H1 (cell line): Measurements from ENCODE around the gene PDSS1. TPM values are rescaled to one million over a fixed set of nuclear protein-coding genes. Genes with fewer than 3 reads are reported as not detected.

ENCODE experiments used
- CTCF ChIA-PET: fragments of 300-600 bp; sonication (Branson Sonifier 250); formaldehyde crosslinking; loops from one replicate; lab custom pipeline; 2021; ENCODE audit not compliant: partially characterized antibody; lab: Charles Lee
- POLR2A ChIA-PET: fragments of 300-600 bp; sonication (Branson Sonifier 250); formaldehyde crosslinking; loops from one replicate; lab custom pipeline; 2021; ENCODE audit warnings: inconsistent platforms; ENCODE audit not compliant: partially characterized antibody; lab: Charles Lee
- DNase-seq, 2 experiments: peaks; one replicate each; pipeline versions ENCODE4 v3.0.0 to v3.0.0-alpha.2; 2010 to 2022; ENCODE audit warnings: low spot score in 2 of 2, low read depth in 1 of 2, mixed read lengths in 1 of 2
- FAIRE-seq: peaks from 2 replicates; lab custom pipeline; 2011; peaks lifted over from hg19 to GRCh38; lab: Jason Lieb, UNC
- H2AFZ ChIP-seq: 2 replicates; pipeline ENCODE4 v1.8.1; 2012; ENCODE audit warnings: low read length, inconsistent platforms
- H2AK5ac ChIP-seq: 2 replicates; pipeline ENCODE4 v1.6.1; 2013; ENCODE audit warnings: low read depth, low read length
- H2BK120ac ChIP-seq: replicated peaks from 2 replicates; pipeline ENCODE3; 2013; ENCODE audit warnings: low read depth, low read length, inconsistent platforms
- H2BK12ac ChIP-seq: 2 replicates; pipeline ENCODE4 v1.6.1; 2013; ENCODE audit warnings: low read depth, low read length
- H2BK15ac ChIP-seq: 2 replicates; pipeline ENCODE4 v1.6.1; 2013; ENCODE audit warnings: low read length
- H2BK20ac ChIP-seq: 2 replicates; pipeline ENCODE4 v1.6.1; 2013; ENCODE audit warnings: low read length
- H2BK5ac ChIP-seq: 2 replicates; pipeline ENCODE4 v1.6.1; 2013; ENCODE audit warnings: low read depth, low read length
- H3K14ac ChIP-seq: 2 replicates; pipeline ENCODE4 v1.6.1; 2013; ENCODE audit warnings: inconsistent platforms; ENCODE audit not compliant: insufficient read length
- H3K18ac ChIP-seq: 2 replicates; pipeline ENCODE4 v1.6.1; 2013; ENCODE audit warnings: low read length; ENCODE audit errors: extremely low read depth
- H3K23ac ChIP-seq: 2 replicates; pipeline ENCODE4 v1.6.1; 2013; ENCODE audit warnings: inconsistent platforms; ENCODE audit not compliant: insufficient read length
- H3K23me2 ChIP-seq: 2 replicates; pipeline ENCODE4 v1.6.1; 2013; ENCODE audit warnings: low read depth, low read length
- H3K27ac ChIP-seq: 2 replicates; pipeline ENCODE4 v1.6.1; 2011; ENCODE audit warnings: low read depth, low read length, inconsistent platforms
- H3K27me3 ChIP-seq, 4 experiments: replicated peaks in 1 of 4; 1 replicate in 1 of 4; 2 replicates in 3 of 4; pipeline versions ENCODE4 v1.6.1 to v1.8.1; 2011 to 2013; ENCODE audit warnings: low read length in 3 of 4, mild to moderate bottlenecking in 3 of 4, inconsistent platforms in 2 of 4, mixed read lengths in 2 of 4, moderate library complexity in 1 of 4; ENCODE audit not compliant: control insufficient read depth in 3 of 4, insufficient read depth in 3 of 4; ENCODE audit errors: extremely low read depth in 1 of 4
- H3K36me3 ChIP-seq, 4 experiments: 2 replicates each; pipeline versions ENCODE4 v1.6.1 to v1.8.1; 2011 to 2013; ENCODE audit warnings: mild to moderate bottlenecking in 4 of 4, low read length in 3 of 4, moderate library complexity in 2 of 4, control low read depth in 1 of 4, inconsistent platforms in 1 of 4; ENCODE audit not compliant: insufficient read depth in 4 of 4, control insufficient read depth in 2 of 4
- H3K4ac ChIP-seq: replicated peaks from 2 replicates; pipeline ENCODE3; 2013; ENCODE audit warnings: low read length, low read depth, mixed read lengths, inconsistent platforms; ENCODE audit not compliant: insufficient read length
- H3K4me1 ChIP-seq, 4 experiments: replicated peaks in 1 of 4; 1 replicate in 1 of 4; 2 replicates in 3 of 4; pipeline versions ENCODE4 v1.6.1 to v1.8.1; 2011 to 2013; ENCODE audit warnings: low read length in 3 of 4, inconsistent platforms in 2 of 4, mixed read lengths in 1 of 4; ENCODE audit not compliant: insufficient read depth in 4 of 4, control insufficient read depth in 3 of 4
- H3K4me2 ChIP-seq, 2 experiments: 2 replicates each; pipeline versions ENCODE4 v1.6.1 to v1.8.1; 2011 to 2013; ENCODE audit warnings: low read depth in 2 of 2, low read length in 2 of 2, control low read depth in 1 of 2, inconsistent platforms in 1 of 2, mild to moderate bottlenecking in 1 of 2; ENCODE audit not compliant: insufficient read depth in 1 of 2
- H3K4me3 ChIP-seq, 4 experiments: fragments of 200-600, 300-600 bp in 1 of 4; sonication (generic), shearing (Covaris generic), sonication (Bioruptor Twin) in 1 of 4; 2 replicates each; pipeline versions ENCODE4 v1.5.1 to v1.8.1; 2011 to 2016; ENCODE audit warnings: low read length in 4 of 4, low read depth in 3 of 4, control low read depth in 2 of 4, inconsistent platforms in 2 of 4, mild to moderate bottlenecking in 2 of 4, mixed read lengths in 1 of 4, moderate library complexity in 1 of 4; ENCODE audit not compliant: insufficient read depth in 2 of 4; ENCODE audit errors: extremely low read depth in 1 of 4
- H3K56ac ChIP-seq: replicated peaks from 2 replicates; pipeline ENCODE3; 2013; ENCODE audit warnings: low read depth, mild to moderate bottlenecking, mixed read lengths, low read length, inconsistent platforms; ENCODE audit not compliant: insufficient read length
- H3K79me1 ChIP-seq: 2 replicates; pipeline ENCODE4 v1.6.1; 2013; ENCODE audit warnings: low read depth, low read length, control low read depth
- H3K79me2 ChIP-seq, 2 experiments: 2 replicates each; pipeline versions ENCODE4 v1.6.1 to v1.8.1; 2012 to 2013; ENCODE audit warnings: low read length in 2 of 2, mild to moderate bottlenecking in 2 of 2, inconsistent platforms in 1 of 2; ENCODE audit not compliant: insufficient read depth in 2 of 2, control insufficient read depth in 1 of 2
- H3K9ac ChIP-seq, 4 experiments: replicated peaks in 1 of 4; 1 replicate in 1 of 4; 2 replicates in 3 of 4; pipeline versions ENCODE4 v1.6.1 to v1.8.1; 2011 to 2013; ENCODE audit warnings: low read depth in 3 of 4, low read length in 3 of 4, control low read depth in 2 of 4, mild to moderate bottlenecking in 2 of 4, moderate library complexity in 2 of 4, inconsistent platforms in 1 of 4; ENCODE audit errors: extremely low read depth in 1 of 4
- H3K9me3 ChIP-seq, 2 experiments: 2 replicates each; pipeline versions ENCODE4 v1.6.1 to v1.8.1; 2012 to 2013; ENCODE audit warnings: mild to moderate bottlenecking in 2 of 2, moderate library complexity in 2 of 2, control low read depth in 1 of 2, inconsistent platforms in 1 of 2, low read depth in 1 of 2, low read length in 1 of 2, mixed read lengths in 1 of 2; ENCODE audit not compliant: insufficient read depth in 2 of 2
- H4K20me1 ChIP-seq, 2 experiments: replicated peaks in 1 of 2; 2 replicates each; pipeline versions ENCODE3 to v1.8.1; 2011 to 2013; ENCODE audit warnings: inconsistent platforms in 2 of 2, low read length in 2 of 2, mild to moderate bottlenecking in 1 of 2; ENCODE audit not compliant: insufficient read depth in 2 of 2, control insufficient read depth in 1 of 2
- H4K5ac ChIP-seq: 2 replicates; pipeline ENCODE4 v1.6.1; 2013; ENCODE audit warnings: low read length, low read depth, mixed read lengths, inconsistent platforms; ENCODE audit not compliant: insufficient read length
- H4K8ac ChIP-seq: 2 replicates; pipeline ENCODE4 v1.8.0; 2013; ENCODE audit warnings: mild to moderate bottlenecking, moderate library complexity, low read length, inconsistent platforms; ENCODE audit not compliant: insufficient read depth; ENCODE audit errors: extremely low read depth
- H4K91ac ChIP-seq: replicated peaks from 2 replicates; pipeline ENCODE3; 2013; ENCODE audit warnings: low read length, mixed read lengths, inconsistent platforms; ENCODE audit not compliant: insufficient read length
- BACH1 ChIP-seq: IDR thresholded peaks from 2 replicates; pipeline ENCODE4 v1.6.1; 2012; ENCODE audit warnings: low read length, improper control_type of control experiment
- CEBPB ChIP-seq: IDR thresholded peaks from 2 replicates; pipeline ENCODE4 v1.6.1; 2012; ENCODE audit warnings: low read depth, low read length
- CTBP2 ChIP-seq: IDR thresholded peaks from 2 replicates; pipeline ENCODE4 v1.7.0; 2011; ENCODE audit warnings: borderline replicate concordance, mild to moderate bottlenecking, moderate library complexity, mixed read lengths, low read length; ENCODE audit not compliant: insufficient read depth, insufficient read length
- EGR1 ChIP-seq: IDR thresholded peaks from 2 replicates; pipeline ENCODE4 v1.6.1; 2011; ENCODE audit warnings: low read depth, low read length, borderline replicate concordance
- KDM1A ChIP-seq: fragments of 200-600, 300-600 bp; sonication (generic); IDR thresholded peaks from 2 replicates; pipeline ENCODE4 v1.7.1; 2016; ENCODE audit warnings: mild to moderate bottlenecking, low read length, borderline replicate concordance
- RAD21 ChIP-seq, 2 experiments: IDR thresholded peaks in 1 of 2; conservative IDR thresholded peaks in 1 of 2; 2 replicates each; pipeline ENCODE4 v1.6.1; 2011; ENCODE audit warnings: low read depth in 2 of 2, low read length in 2 of 2, improper control_type of control experiment in 1 of 2, inconsistent platforms in 1 of 2, mild to moderate bottlenecking in 1 of 2, moderate library complexity in 1 of 2
- SIN3A ChIP-seq, 2 experiments: IDR thresholded peaks in 1 of 2; conservative IDR thresholded peaks in 1 of 2; 2 replicates each; pipeline ENCODE4 v1.6.1; 2011 to 2012; ENCODE audit warnings: low read length in 2 of 2, improper control_type of control experiment in 1 of 2, low read depth in 1 of 2, mild to moderate bottlenecking in 1 of 2
- SIX5 ChIP-seq: IDR thresholded peaks from 2 replicates; pipeline ENCODE4 v1.6.1; 2011; ENCODE audit warnings: mild to moderate bottlenecking, low read depth, low read length
- TAF7 ChIP-seq: optimal IDR thresholded peaks from 2 replicates; pipeline ENCODE3; 2011; ENCODE audit warnings: low read depth, mild to moderate bottlenecking, inconsistent platforms, low read length, moderate library complexity, borderline replicate concordance
- TCF12 ChIP-seq: IDR thresholded peaks from 2 replicates; pipeline ENCODE4 v1.6.1; 2011; ENCODE audit warnings: low read depth, mild to moderate bottlenecking, low read length
- WGBS, 2 experiments: shearing (Covaris generic) in 1 of 2; methylation state at CpG; one replicate each; pipeline versions ENCODE4 v1.1.6 to v1.1.7; 2013 to 2015; ENCODE audit warnings: low lambda C conversion rate in 2 of 2, mixed read lengths in 2 of 2, inconsistent platforms in 1 of 2, low coverage in 1 of 2, missing lambda C conversion rate in 1 of 2; ENCODE audit not compliant: insufficient replicate concordance in 2 of 2, insufficient coverage in 1 of 2, insufficient read length in 1 of 2; ENCODE audit errors: extremely low coverage in 1 of 2, missing lambda C conversion rate in 1 of 2; 5-methylcytosine and 5-hydroxymethylcytosine counted together
- polyA plus RNA-seq, 7 experiments: library from polyadenylated mRNA; depleted of rRNA in 3 of 7; stranded (reverse) in 5 of 7; unstranded in 2 of 7; fragments of >200 nt in 5 of 7; fragments of 200-250 nt in 2 of 7; gene quantifications; 1 replicate in 5 of 7; 2 replicates in 1 of 7; 4 replicates in 1 of 7; pipeline versions ENCODE4 v1.2.1 to v1.2.3, GENCODE V29; 2011 to 2013; ENCODE audit warnings: missing spikeins in 2 of 7, mixed read lengths in 2 of 7
- total RNA-seq: library from RNA; stranded (reverse); fragmentation: NEBNext Ultra II Directional; extraction: Animal tissue kit (Norgen Biotek cat#: 25700); gene quantifications from 2 replicates; pipeline ENCODE4 v1.2.1, GENCODE V29; 2021
- TF ChIP-seq, protein P1 (sequence below): IDR thresholded peaks from 2 replicates; pipeline ENCODE4 v1.6.1; 2011; ENCODE audit warnings: low read length, improper control_type of control experiment

PDSS1 gene
- total and polyA plus RNA-seq, 2 of the 8 experiments (the other 6 are each of a cell fraction or from before 2014, with no cell fraction given): 21.3 to 26.0 TPM

DNA sequence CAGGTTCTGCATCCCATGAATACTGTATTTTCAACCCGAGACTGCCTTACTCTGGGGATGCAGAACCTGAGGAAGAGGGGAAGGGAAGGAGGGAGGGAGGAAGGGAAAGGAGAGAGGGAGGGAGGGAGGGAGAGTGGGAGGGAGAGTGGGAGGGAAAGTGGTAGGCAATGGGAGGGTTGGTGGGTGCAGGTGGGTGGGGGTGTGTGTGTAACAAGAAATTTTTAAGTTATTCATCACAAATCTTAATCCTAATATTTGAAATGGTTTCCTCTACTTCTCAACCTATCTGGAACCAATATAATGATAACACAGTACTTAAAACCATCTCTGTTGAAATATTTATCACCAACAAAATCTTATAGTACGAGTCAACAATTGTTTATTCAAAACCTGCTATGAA, 68.0 kb downstream of the PDSS1 start:
- no peak overlapping the region for H2BK20ac ChIP-seq
- no peaks in the 10 kb centered on the region for H3K79me2 ChIP-seq
- H3K36me3 ChIP-seq: peaks cover 0 to 14% (median 0%) of the 10 kb centered on the region in 4 experiments; a peak in 3 of 8 replicates
- no peak overlapping the region for H4K5ac ChIP-seq
- H2AFZ ChIP-seq: no peak overlapping the region
- DNase-seq (no peak), FAIRE-seq (no peak)
- no peak overlapping the region for H3K9ac ChIP-seq
- H3K4me1 ChIP-seq: no peaks in the 10 kb centered on the region
- no peak overlapping the region for H2AK5ac ChIP-seq
- no peak overlapping the region for H3K4me2 ChIP-seq
- no peak overlapping the region for H3K56ac ChIP-seq
- H2BK5ac ChIP-seq: no peak overlapping the region
- no peaks in the 10 kb centered on the region for H3K27me3 ChIP-seq
- no peak overlapping the region for H3K4ac ChIP-seq
- H2BK15ac ChIP-seq: no peak overlapping the region
- no peak overlapping the region for H4K8ac ChIP-seq
- ChIA-PET CTCF (no interaction called here), POLR2A (no interaction called here)
- WGBS, 2 experiments: 89% methylated on average over 2 of the region's 2 CpGs; no CpG with 5 or more reads in 1 of the 2 experiments
- peaks cover 0 to 2% of the 10 kb centered on the region in 2 experiments for H4K20me1 ChIP-seq
- H3K27ac ChIP-seq: no peak overlapping the region
- H3K9me3 ChIP-seq: no peaks in the 10 kb centered on the region
- no peaks in the 10 kb centered on the region for H3K23me2 ChIP-seq
- H2BK12ac ChIP-seq: no peak overlapping the region
- H4K91ac ChIP-seq: no peak overlapping the region
- TF ChIP-seq CEBPB (no peak), CTBP2 (no peak), SIX5 (no peak), BACH1 (no peak), TCF12 (no peak), RAD21 (IDR thresholded peaks at IDR 0.05 in 1 of 2, conservative IDR thresholded peaks at IDR 0.05 in 1 of 2; ENCODE audit: low read depth in 2 of 2, low read length in 2 of 2) (no peak), EGR1 (no peak), TAF7 (no peak), SIN3A (conservative IDR thresholded peaks at IDR 0.05 in 1 of 2, IDR thresholded peaks at IDR 0.05 in 1 of 2; ENCODE audit: low read depth in 1 of 2, low read length in 2 of 2) (no peak), KDM1A (no peak)
- TF ChIP-seq, protein P1, sequence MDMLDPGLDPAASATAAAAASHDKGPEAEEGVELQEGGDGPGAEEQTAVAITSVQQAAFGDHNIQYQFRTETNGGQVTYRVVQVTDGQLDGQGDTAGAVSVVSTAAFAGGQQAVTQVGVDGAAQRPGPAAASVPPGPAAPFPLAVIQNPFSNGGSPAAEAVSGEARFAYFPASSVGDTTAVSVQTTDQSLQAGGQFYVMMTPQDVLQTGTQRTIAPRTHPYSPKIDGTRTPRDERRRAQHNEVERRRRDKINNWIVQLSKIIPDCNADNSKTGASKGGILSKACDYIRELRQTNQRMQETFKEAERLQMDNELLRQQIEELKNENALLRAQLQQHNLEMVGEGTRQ: no peak
- no peak overlapping the region for H3K18ac ChIP-seq
- H3K4me3 ChIP-seq: no peak overlapping the region
- H3K79me1 ChIP-seq: no peaks in the 10 kb centered on the region
- no peak overlapping the region for H2BK120ac ChIP-seq
- H3K23ac ChIP-seq: no peak overlapping the region
- H3K14ac ChIP-seq: no peak overlapping the region
